Ramos (cell line): ENCODE results near the gene MAB21L2.

Experiments used
- in situ Hi-C: fragments of 300-500 bp; cut with MboI; formaldehyde crosslinking; loops from one replicate; pipeline ENCODE4 v1.14.3; 2022; ENCODE audit warnings: low sequenced_read_pairs; ENCODE audit not compliant: unreplicated experiment

MAB21L2 gene

GRCh38 chr4:150598909-150599308 is 17.0 kb downstream of the MAB21L2 start:
- in situ Hi-C loops, result loop anchor here (10.0 kb wide), 1 partner anchor 256 kb away; no protein-coding TSS in a partner anchor

- in situ Hi-C loops, result loop anchor here (10.0 kb wide), 1 partner anchor 255 kb away; no protein-coding TSS in a partner anchor
Measured at GRCh38 chr4:150599547-150599946, 17.6 kb downstream of the MAB21L2 start.

- in situ Hi-C loops, result no loop called here
Measured at GRCh38 chr4:150600812-150601445, 19.0 kb downstream of the MAB21L2 start.

- in situ Hi-C loops, result no loop called here
Measured at GRCh38 chr4:150609131-150609530, 27.2 kb downstream of the MAB21L2 start.

- in situ Hi-C loops, result no loop called here
Measured at GRCh38 chr4:150619042-150619441, 37.1 kb downstream of the MAB21L2 start.

- in situ Hi-C loops, result no loop called here
Measured at GRCh38 chr4:150624055-150624454, 42.1 kb downstream of the MAB21L2 start.

- in situ Hi-C loops, result no loop called here
Measured at GRCh38 chr4:150625033-150625432, 43.1 kb downstream of the MAB21L2 start.

- in situ Hi-C loops, result no loop called here
Measured at GRCh38 chr4:150628073-150628472, 46.1 kb downstream of the MAB21L2 start.

GRCh38 chr4:150632639-150633038 is 50.7 kb downstream of the MAB21L2 start:
- in situ Hi-C loops, result no loop called here
